ENCODE measurements around the gene AGER.

Gene AGER

GRCh38 chr6:32152769-32153563, 31.1 kb downstream of the AGER start:
- no peak for TF ChIP-seq CTCF (IDR thresholded peaks at IDR 0.05)

- TF ChIP-seq CTCF (IDR thresholded peaks at IDR 0.05), result no peak
These were observed 31.9 kb downstream of the AGER start, which contains the start of gene PRRT1 for GRCh38 chr6:32151863-32152768. PRRT1 (minus strand) TSS chr6:32151939; CDS start chr6:32151827, 112 bp downstream.

- no peak for TF ChIP-seq CTCF (IDR thresholded peaks at IDR 0.05)
These were observed 32.7 kb downstream of the AGER start for GRCh38 chr6:32151181-32151862.

GRCh38 chr6:32149932-32150870, 33.9 kb downstream of the AGER start:
- no peak for TF ChIP-seq CTCF (IDR thresholded peaks at IDR 0.05)

- no peak for TF ChIP-seq CTCF (IDR thresholded peaks at IDR 0.05)
These were observed 34.8 kb downstream of the AGER start for GRCh38 chr6:32149092-32149755.

- no peak for TF ChIP-seq CTCF (IDR thresholded peaks at IDR 0.05)
These were observed 35.6 kb downstream of the AGER start for GRCh38 chr6:32148289-32149091.
